ENCODE data around the gene SNAPC3.

Gene SNAPC3

DNA sequence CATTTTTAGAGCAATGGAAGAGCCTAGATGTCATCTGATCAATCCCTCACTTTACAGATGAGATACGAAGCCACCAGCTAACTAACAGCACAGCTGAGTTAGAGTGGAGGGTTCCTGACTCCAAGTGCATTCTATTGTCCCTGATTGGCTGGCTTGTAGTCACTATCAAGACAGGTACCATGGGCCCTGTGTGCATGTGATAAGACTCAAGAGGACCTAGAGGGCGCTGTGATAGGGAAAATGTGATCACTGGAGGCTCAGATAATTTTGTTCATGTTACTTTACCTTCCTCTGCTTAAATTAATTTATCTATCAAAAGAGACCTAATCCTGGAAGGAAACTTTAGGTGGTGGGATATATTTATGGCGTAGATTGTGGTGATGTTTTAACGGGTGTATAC lies 19.5 kb upstream of the SNAPC3 start:
- TF ChIP-seq CTCF (IDR thresholded peaks at IDR 0.05; ENCODE audit: low read depth, low read length): peak; percentile 6; the same call in 1 of the 2 replicates
- DNase-seq (ENCODE audit: extremely low read depth, low read depth): no peak

- DNase-seq (ENCODE audit: extremely low read depth, low read depth): no peak
- TF ChIP-seq CTCF (IDR thresholded peaks at IDR 0.05; ENCODE audit: low read depth, low read length): no peak
Observed at GRCh38 chr9:15404171-15404570, 18.5 kb upstream of the SNAPC3 start.

DNA sequence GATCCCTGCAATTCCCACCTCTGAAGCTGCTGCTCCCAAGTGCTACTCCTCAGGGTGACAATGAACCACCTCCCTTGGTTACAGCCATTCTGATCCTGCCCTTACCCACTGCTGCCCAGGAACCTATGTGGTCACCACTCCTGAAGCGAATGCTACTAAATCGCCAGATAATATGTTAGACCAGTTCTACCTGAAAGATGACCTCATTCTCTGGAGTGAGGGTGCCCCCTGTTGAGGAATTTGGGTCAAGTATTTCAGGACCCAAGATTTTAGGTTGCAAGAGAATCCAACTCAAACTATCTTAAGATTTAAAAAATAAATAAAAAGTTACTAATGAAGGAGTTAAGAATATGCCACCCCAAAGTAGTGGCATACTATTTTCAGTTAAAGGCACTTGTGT lies 5.8 kb upstream of the SNAPC3 start:
- peak; percentile 45 for TF ChIP-seq CTCF (IDR thresholded peaks at IDR 0.05; ENCODE audit: low read depth, low read length)
- DNase-seq (ENCODE audit: extremely low read depth, low read depth): no peak

- no peak for TF ChIP-seq CTCF (IDR thresholded peaks at IDR 0.05; ENCODE audit: low read depth, low read length)
- no peak for DNase-seq (ENCODE audit: extremely low read depth, low read depth)
Observed at GRCh38 chr9:15417626-15418025, 5.0 kb upstream of the SNAPC3 start.

DNA sequence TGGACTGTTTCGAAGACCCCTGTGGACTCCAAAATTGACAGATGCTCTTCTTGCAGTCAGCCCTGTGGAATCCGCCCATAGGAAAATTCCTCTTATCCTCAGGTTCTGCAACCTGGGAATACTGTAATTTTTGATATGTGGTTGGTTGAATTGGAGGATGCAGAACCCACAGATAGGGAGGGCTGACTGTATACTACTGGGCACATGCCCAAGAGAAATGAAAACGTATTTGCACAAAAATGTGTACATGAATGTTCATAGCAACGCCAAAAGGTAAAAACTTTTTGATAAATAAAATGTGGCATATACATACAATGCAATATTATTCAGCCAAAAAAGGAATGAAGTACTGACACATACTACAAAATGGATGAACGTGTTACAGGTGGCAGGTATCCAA lies 1.9 kb upstream of the SNAPC3 start:
- no peak for TF ChIP-seq CTCF (IDR thresholded peaks at IDR 0.05; ENCODE audit: low read depth, low read length)
- no peak for DNase-seq (ENCODE audit: extremely low read depth, low read depth)

DNA sequence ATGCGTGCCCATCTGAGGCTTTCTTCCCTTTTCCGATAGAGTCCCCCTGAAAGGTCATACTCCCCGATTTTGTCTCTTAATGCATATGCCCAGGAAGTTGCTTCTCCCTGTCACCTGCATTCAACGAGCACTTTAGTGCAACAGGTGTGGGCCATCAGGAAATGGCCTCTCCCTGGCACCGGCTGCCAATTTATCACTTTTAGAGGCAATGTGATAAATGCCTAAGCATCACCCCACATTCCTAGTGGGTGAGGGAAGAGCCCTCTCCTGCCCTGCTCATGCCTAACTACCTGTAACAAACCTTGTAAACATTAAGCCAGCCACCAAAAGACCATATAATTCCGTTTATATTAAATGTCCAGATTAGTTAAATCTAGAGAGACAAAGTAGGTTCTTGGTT lies 1.1 kb upstream of the SNAPC3 start:
- no peak for TF ChIP-seq CTCF (IDR thresholded peaks at IDR 0.05; ENCODE audit: low read depth, low read length)
- DNase-seq (ENCODE audit: extremely low read depth, low read depth): no peak

GRCh38 chr9:15421990-15422371 lies 695 bp upstream of the SNAPC3 start:
- TF ChIP-seq CTCF (IDR thresholded peaks at IDR 0.05; ENCODE audit: low read depth, low read length): no peak
- DNase-seq (ENCODE audit: extremely low read depth, low read depth): no peak

All from AG09319 (cell line).